HepG2 (cell line): ENCODE data around the gene MEX3A. TPM values are rescaled to one million over a fixed set of nuclear protein-coding genes. Genes with fewer than 3 reads are reported as not detected.

Source experiments
- EEA1 ChIP-seq: sonication (generic); formaldehyde crosslinking; IDR thresholded peaks from 2 replicates; pipeline ENCODE4 v1.5.1; 2020; ENCODE audit warnings: mild to moderate bottlenecking, missing genetic modification reagents, borderline replicate concordance
- KLF16 ChIP-seq, 2 experiments: sonication (generic) in 1 of 2; formaldehyde crosslinking in 1 of 2; IDR thresholded peaks; 2 replicates each; pipeline versions ENCODE4 v1.6.1 to v1.8.0; 2016 to 2023; ENCODE audit warnings: missing genetic modification reagents in 2 of 2, missing compliant biosample characterization in 1 of 2
- MXD1 ChIP-seq: sonication (generic); formaldehyde crosslinking; IDR thresholded peaks from 2 replicates; pipeline ENCODE4 v1.4.0; 2020; ENCODE audit warnings: mild to moderate bottlenecking, missing genetic modification reagents
- PHF8 ChIP-seq: sonication (generic); formaldehyde crosslinking; IDR thresholded peaks from 2 replicates; pipeline ENCODE4 v1.5.0; 2020; ENCODE audit warnings: missing genetic modification reagents
- SMARCE1 ChIP-seq: fragments of 450-650 bp; IDR thresholded peaks from 2 replicates; pipeline ENCODE4 v1.6.1; 2017; ENCODE audit warnings: borderline replicate concordance
- SMC3 ChIP-seq: IDR thresholded peaks from 2 replicates; pipeline ENCODE4 v1.6.1; 2011; ENCODE audit warnings: low read length, improper control_type of control experiment
- SYNCRIP ChIP-seq: fragments of 200-400 bp; formaldehyde crosslinking; IDR thresholded peaks from 2 replicates; pipeline ENCODE4 v1.6.1; 2018; ENCODE audit warnings: mild to moderate bottlenecking, low read depth, low read length; ENCODE audit not compliant: insufficient read depth
- TBL1XR1 ChIP-seq: fragments of 150-350 bp; IDR thresholded peaks from 2 replicates; pipeline ENCODE4 v1.6.1; 2014; ENCODE audit warnings: borderline replicate concordance, low read length; ENCODE audit not compliant: partially characterized antibody
- ZHX1 ChIP-seq: sonication (generic); formaldehyde crosslinking; IDR thresholded peaks from 2 replicates; pipeline ENCODE4 v1.8.1; 2022; ENCODE audit warnings: low read depth, mild to moderate bottlenecking, missing genetic modification reagents
- ZNF354B ChIP-seq: sonication (generic); formaldehyde crosslinking; IDR thresholded peaks from 2 replicates; pipeline ENCODE4 v1.8.0; 2022; ENCODE audit warnings: mild to moderate bottlenecking, missing genetic modification reagents
- ZNF574 ChIP-seq: sonication (generic); formaldehyde crosslinking; IDR thresholded peaks from 2 replicates; pipeline ENCODE4 v1.4.0; 2020; ENCODE audit warnings: missing genetic modification reagents
- polyA plus RNA-seq, 8 experiments: library from polyadenylated mRNA; depleted of rRNA in 3 of 8; stranded (reverse) in 7 of 8; unstranded in 1 of 8; fragments of >200 nt; fragmentation: Illumina TruSeq in 4 of 8; extraction: Trizol in 4 of 8; gene quantifications; 2 replicates each; pipeline versions ENCODE4 v1.2.1 to v1.2.3, GENCODE V29; 2011 to 2016; ENCODE audit warnings: low read depth in 4 of 8, missing spikeins in 1 of 8, mixed read lengths in 1 of 8; ENCODE audit not compliant: insufficient read depth in 1 of 8
- total RNA-seq, 5 experiments: library from RNA; depleted of rRNA; stranded (reverse); fragments of >200 nt; fragmentation: Illumina TruSeq; extraction: Trizol; gene quantifications; 2 replicates each; pipeline ENCODE4 v1.2.3, GENCODE V29; 2016; ENCODE audit warnings: low read depth in 1 of 5
- TF ChIP-seq, protein P1 (sequence below): sonication (generic); formaldehyde crosslinking; IDR thresholded peaks from 2 replicates; pipeline ENCODE4 v1.8.1; 2023; ENCODE audit warnings: mild to moderate bottlenecking, missing genetic modification reagents
- TF ChIP-seq, protein P2 (sequence below): sonication (generic); formaldehyde crosslinking; IDR thresholded peaks from 2 replicates; pipeline ENCODE4 v1.4.0; 2020; ENCODE audit warnings: missing genetic modification reagents, mild to moderate bottlenecking, borderline replicate concordance
- TF ChIP-seq, protein P3 (sequence below): sonication (generic); formaldehyde crosslinking; IDR thresholded peaks from 2 replicates; pipeline ENCODE4 v1.4.0; 2020; ENCODE audit warnings: missing genetic modification reagents
- TF ChIP-seq, protein P4 (sequence below): IDR thresholded peaks from 2 replicates; pipeline ENCODE4 v1.6.1; 2018; ENCODE audit warnings: missing genetic modification reagents

The MEX3A gene
- total and polyA plus RNA-seq, 2 of the 13 experiments (the other 11 are each of a cell fraction or from before 2014, with no cell fraction given), result 7.6 to 9.1 TPM

DNA sequence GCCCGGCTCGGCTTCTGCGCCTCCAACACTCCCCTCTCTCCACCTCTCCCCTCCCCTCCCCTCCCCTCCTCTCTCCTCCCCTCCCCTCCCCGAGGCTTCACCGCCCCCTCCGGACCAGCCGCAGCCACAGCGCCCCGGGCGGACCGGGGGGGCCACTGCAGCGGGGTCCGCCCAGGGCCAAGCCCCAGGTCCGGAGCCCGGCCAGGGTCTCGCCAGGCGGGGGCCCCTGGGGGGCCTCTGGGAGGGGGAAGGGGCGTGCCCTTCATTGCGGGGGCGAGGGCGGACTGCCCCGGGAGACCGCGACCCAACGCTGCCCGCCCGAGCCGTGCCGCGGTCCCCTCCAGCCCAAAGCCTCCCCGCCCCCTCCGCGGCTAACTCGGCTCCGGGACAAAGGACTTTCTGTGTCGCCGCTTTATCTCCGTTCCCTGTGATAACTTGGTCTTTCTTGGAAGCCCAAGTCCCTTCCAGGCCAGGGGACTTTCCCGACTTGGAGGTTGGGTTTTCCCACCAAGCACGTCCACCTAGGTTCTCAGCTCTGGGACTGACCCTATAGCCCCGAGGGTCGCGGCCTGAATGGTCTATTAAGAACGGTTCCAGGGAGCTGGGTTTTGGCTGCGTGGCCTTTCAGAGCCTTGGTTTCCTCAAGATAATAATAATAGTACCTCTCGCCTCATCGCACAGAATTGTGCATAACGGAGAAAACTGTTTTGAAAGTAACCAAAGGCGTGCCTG, 28.3 kb downstream of the MEX3A start, which contains the start of gene UBQLN4 (continued):
- no peak for TF ChIP-seq EEA1 (CRISPR knock-in tag)
- TF ChIP-seq KLF16 (CRISPR knock-in tag; IDR thresholded peaks at IDR 0.05), result no peak
- TF ChIP-seq PHF8 (CRISPR knock-in tag), result no peak
- TF ChIP-seq ZNF574 (CRISPR knock-in tag), result peak; percentile 90
- TF ChIP-seq MXD1 (CRISPR knock-in tag), result no peak
- TF ChIP-seq, protein P1, sequence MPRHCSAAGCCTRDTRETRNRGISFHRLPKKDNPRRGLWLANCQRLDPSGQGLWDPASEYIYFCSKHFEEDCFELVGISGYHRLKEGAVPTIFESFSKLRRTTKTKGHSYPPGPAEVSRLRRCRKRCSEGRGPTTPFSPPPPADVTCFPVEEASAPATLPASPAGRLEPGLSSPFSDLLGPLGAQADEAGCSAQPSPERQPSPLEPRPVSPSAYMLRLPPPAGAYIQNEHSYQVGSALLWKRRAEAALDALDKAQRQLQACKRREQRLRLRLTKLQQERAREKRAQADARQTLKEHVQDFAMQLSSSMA, result no peak
- no peak for TF ChIP-seq ZNF354B (CRISPR knock-in tag)
- no peak for TF ChIP-seq SYNCRIP
- no peak for TF ChIP-seq SMARCE1
- TF ChIP-seq SMC3, result no peak
- TF ChIP-seq ZHX1 (CRISPR knock-in tag), result no peak
- TF ChIP-seq, protein P2, sequence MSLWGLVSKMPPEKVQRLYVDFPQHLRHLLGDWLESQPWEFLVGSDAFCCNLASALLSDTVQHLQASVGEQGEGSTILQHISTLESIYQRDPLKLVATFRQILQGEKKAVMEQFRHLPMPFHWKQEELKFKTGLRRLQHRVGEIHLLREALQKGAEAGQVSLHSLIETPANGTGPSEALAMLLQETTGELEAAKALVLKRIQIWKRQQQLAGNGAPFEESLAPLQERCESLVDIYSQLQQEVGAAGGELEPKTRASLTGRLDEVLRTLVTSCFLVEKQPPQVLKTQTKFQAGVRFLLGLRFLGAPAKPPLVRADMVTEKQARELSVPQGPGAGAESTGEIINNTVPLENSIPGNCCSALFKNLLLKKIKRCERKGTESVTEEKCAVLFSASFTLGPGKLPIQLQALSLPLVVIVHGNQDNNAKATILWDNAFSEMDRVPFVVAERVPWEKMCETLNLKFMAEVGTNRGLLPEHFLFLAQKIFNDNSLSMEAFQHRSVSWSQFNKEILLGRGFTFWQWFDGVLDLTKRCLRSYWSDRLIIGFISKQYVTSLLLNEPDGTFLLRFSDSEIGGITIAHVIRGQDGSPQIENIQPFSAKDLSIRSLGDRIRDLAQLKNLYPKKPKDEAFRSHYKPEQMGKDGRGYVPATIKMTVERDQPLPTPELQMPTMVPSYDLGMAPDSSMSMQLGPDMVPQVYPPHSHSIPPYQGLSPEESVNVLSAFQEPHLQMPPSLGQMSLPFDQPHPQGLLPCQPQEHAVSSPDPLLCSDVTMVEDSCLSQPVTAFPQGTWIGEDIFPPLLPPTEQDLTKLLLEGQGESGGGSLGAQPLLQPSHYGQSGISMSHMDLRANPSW (CRISPR knock-in tag), result no peak
- TF ChIP-seq, protein P3, sequence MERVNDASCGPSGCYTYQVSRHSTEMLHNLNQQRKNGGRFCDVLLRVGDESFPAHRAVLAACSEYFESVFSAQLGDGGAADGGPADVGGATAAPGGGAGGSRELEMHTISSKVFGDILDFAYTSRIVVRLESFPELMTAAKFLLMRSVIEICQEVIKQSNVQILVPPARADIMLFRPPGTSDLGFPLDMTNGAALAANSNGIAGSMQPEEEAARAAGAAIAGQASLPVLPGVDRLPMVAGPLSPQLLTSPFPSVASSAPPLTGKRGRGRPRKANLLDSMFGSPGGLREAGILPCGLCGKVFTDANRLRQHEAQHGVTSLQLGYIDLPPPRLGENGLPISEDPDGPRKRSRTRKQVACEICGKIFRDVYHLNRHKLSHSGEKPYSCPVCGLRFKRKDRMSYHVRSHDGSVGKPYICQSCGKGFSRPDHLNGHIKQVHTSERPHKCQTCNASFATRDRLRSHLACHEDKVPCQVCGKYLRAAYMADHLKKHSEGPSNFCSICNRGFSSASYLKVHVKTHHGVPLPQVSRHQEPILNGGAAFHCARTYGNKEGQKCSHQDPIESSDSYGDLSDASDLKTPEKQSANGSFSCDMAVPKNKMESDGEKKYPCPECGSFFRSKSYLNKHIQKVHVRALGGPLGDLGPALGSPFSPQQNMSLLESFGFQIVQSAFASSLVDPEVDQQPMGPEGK (CRISPR knock-in tag), result peak; percentile 98
- TF ChIP-seq TBL1XR1, result no peak
- TF ChIP-seq, protein P4, sequence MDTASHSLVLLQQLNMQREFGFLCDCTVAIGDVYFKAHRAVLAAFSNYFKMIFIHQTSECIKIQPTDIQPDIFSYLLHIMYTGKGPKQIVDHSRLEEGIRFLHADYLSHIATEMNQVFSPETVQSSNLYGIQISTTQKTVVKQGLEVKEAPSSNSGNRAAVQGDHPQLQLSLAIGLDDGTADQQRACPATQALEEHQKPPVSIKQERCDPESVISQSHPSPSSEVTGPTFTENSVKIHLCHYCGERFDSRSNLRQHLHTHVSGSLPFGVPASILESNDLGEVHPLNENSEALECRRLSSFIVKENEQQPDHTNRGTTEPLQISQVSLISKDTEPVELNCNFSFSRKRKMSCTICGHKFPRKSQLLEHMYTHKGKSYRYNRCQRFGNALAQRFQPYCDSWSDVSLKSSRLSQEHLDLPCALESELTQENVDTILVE (CRISPR knock-in tag), result no peak
